Bronchial epithelial cell (primary cell): ENCODE results near the gene FOS. TPM values are rescaled to one million over a fixed set of nuclear protein-coding genes. Genes with fewer than 3 reads are reported as not detected.

Source experiments
- DNase-seq: peaks from one replicate; pipeline ENCODE4 v3.0.0-alpha.2; 2010; ENCODE audit warnings: low read depth
- FAIRE-seq: peaks from 2 replicates; lab custom pipeline; 2011; peaks lifted over from hg19 to GRCh38; lab: Jason Lieb, UNC
- H3K27me3 ChIP-seq: 2 replicates; pipeline ENCODE4 v1.5.1; 2011; ENCODE audit warnings: low read length; ENCODE audit not compliant: control insufficient read depth, insufficient read depth
- H3K36me3 ChIP-seq: 2 replicates; pipeline ENCODE4 v1.5.1; 2011; ENCODE audit warnings: low read length; ENCODE audit not compliant: control insufficient read depth, insufficient read depth
- H3K4me3 ChIP-seq: 2 replicates; pipeline ENCODE4 v1.5.1; 2011; ENCODE audit warnings: mild to moderate bottlenecking, low read depth, low read length, control low read depth
- CTCF ChIP-seq: IDR thresholded peaks from 2 replicates; pipeline ENCODE4 v1.5.1; 2011; ENCODE audit warnings: mild to moderate bottlenecking, moderate library complexity, low read length, control low read depth, inconsistent platforms; ENCODE audit not compliant: insufficient read depth, severe bottlenecking
- total RNA-seq: library from RNA; depleted of rRNA; stranded (reverse); fragments of >200 nt; gene quantifications from 2 replicates; pipeline ENCODE4 v1.2.1, GENCODE V29; 2014

Gene FOS
- total RNA-seq, 1 donor from 2014 or later, result 143 TPM

GRCh38 chr14:75271514-75271913 is 7.1 kb upstream of the FOS start:
- H3K27me3 ChIP-seq, result no peaks in the 10 kb centered on the region
- FAIRE-seq (no peak), DNase-seq (no peak)
- H3K36me3 ChIP-seq, result no peaks in the 10 kb centered on the region
- H3K4me3 ChIP-seq, result no peak overlapping the region
- TF ChIP-seq CTCF, result no peak

- Histone ChIP-seq H3K36me3 (no peaks in the 10 kb centered on the region), H3K4me3 (no peak overlapping the region), H3K27me3 (no peaks in the 10 kb centered on the region)
- TF ChIP-seq CTCF, result no peak
- DNase-seq (no peak), FAIRE-seq (no peak)
These were observed 5.2 kb upstream of the FOS start for GRCh38 chr14:75273272-75274049.

- DNase-seq (no peak), FAIRE-seq (no peak)
- Histone ChIP-seq H3K27me3 (no peaks in the 10 kb centered on the region), H3K36me3 (no peaks in the 10 kb centered on the region), H3K4me3 (no peak overlapping the region)
- TF ChIP-seq CTCF, result no peak
These were observed 4.4 kb upstream of the FOS start for GRCh38 chr14:75274050-75274898.

DNA sequence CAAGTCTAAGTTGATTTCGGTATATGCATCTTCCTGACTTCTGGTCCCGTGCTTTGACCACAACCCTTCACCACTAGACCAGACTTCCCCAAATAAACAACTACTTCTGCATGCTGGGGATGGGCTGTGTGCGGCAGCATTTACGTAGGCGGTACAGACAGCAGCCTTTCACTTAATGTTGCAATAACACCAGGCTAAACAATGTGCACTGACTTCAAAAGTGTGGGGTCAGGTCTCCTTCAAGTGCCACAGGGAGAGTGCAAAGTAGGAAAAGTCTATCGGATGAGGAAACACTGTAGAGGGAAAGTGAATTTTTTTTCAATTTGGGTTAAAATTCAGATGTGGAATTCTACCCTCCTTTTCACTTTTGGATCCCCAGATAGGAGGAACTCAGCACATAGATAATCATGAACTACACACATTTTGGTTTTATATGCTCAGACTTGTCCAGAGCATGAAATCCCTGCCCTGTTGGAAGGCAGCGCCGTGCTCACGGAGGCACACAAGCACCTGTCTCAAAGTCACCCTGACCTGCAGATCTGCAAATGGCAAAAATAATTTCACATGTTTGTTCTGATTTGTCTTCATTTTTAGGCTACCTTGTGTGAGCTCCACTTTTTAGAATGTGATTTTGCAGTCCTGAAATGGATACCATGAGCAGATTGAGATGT is 3.6 kb upstream of the FOS start:
- peak; percentile 97 for FAIRE-seq
- TF ChIP-seq CTCF, result no peak

DNA sequence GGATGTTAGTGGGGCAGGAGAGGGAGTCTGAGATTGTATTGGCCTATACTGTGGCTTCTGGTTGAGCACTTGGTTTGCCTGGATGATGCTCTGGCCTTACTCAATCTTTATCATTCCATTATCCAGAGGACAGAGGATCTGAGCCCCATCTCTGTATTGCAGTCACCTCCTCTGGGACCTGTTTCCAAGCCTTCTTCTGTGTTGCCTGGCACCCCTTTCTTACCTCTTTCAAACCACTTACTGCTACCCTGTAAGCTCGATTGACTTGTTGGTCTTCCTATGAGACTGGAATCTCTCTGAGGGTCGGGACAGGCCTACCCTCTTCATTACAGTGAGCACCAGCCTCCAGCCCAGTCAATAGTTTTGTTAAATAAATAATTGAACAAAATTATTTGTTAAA is 3.0 kb upstream of the FOS start:
- no peak for DNase-seq
- no peak for TF ChIP-seq CTCF
- no peak for FAIRE-seq
- no peaks in the 10 kb centered on the region for H3K27me3 ChIP-seq
- H3K4me3 ChIP-seq, result no peak overlapping the region
- H3K36me3 ChIP-seq, result peaks cover 10% of the 10 kb centered on the region

More for the DNA sequence above, 3.6 kb upstream of the FOS start:
- H3K36me3 ChIP-seq, result peaks cover 5% of the 10 kb centered on the region
- H3K27me3 ChIP-seq, result no peaks in the 10 kb centered on the region
- DNase-seq, result peak; percentile 71
- H3K4me3 ChIP-seq, result no peak overlapping the region
